ENCODE data around the gene KCNH5.

DNA sequence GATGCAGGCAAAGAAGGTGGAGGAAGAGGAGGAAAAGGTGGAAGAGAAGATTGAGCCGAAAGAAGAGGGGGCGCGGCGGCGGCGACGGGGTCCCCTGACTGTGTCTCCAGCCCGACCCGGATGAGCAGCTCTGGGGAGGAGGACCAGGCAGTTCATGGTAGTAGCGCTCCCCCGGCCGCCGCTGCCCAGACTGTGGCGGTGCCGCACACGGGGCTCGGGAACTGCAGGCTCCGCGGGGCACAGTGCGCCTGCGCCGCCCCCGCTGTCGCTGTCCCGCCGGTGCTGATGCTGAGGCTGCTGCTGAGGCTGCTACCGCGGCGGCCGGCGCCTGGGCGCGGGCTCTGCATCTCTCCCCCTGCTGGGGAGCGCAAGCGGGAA is at the start of gene KCNH5:
- TF ChIP-seq, protein P1, sequence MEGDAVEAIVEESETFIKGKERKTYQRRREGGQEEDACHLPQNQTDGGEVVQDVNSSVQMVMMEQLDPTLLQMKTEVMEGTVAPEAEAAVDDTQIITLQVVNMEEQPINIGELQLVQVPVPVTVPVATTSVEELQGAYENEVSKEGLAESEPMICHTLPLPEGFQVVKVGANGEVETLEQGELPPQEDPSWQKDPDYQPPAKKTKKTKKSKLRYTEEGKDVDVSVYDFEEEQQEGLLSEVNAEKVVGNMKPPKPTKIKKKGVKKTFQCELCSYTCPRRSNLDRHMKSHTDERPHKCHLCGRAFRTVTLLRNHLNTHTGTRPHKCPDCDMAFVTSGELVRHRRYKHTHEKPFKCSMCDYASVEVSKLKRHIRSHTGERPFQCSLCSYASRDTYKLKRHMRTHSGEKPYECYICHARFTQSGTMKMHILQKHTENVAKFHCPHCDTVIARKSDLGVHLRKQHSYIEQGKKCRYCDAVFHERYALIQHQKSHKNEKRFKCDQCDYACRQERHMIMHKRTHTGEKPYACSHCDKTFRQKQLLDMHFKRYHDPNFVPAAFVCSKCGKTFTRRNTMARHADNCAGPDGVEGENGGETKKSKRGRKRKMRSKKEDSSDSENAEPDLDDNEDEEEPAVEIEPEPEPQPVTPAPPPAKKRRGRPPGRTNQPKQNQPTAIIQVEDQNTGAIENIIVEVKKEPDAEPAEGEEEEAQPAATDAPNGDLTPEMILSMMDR (IDR thresholded peaks at IDR 0.05; ENCODE audit: insufficient read depth, low read length, poor library complexity, severe bottlenecking), result no peak
- TF ChIP-seq EZH2phosphoT487 (conservative IDR thresholded peaks at IDR 0.05; ENCODE audit: low read length), result no peak
